Smooth muscle cell of the brain vasculature (primary cell): ENCODE measurements around the gene EAF2.
"Not testable (repeated sequence)": the region's sequence is repeated elsewhere in the genome, so short reads cannot be mapped to it uniquely, and the experiment has no call there.

ENCODE experiments used
- DNase-seq: peaks from one replicate; pipeline ENCODE4 v3.0.0-alpha.2; 2012; ENCODE audit warnings: low read depth, low spot score

The EAF2 gene

GRCh38 chr3:121863247-121863646 is 28.2 kb downstream of the EAF2 start:
- not testable (repeated sequence) for DNase-seq

- no peak for DNase-seq
Measured at GRCh38 chr3:121863801-121864200, 28.8 kb downstream of the EAF2 start.

GRCh38 chr3:121869736-121870135 is 34.7 kb downstream of the EAF2 start:
- DNase-seq: no peak

GRCh38 chr3:121870717-121871116 is 35.7 kb downstream of the EAF2 start:
- DNase-seq: no peak

GRCh38 chr3:121871430-121871829 is 36.4 kb downstream of the EAF2 start:
- DNase-seq: no peak

GRCh38 chr3:121878411-121878810 is 43.4 kb downstream of the EAF2 start:
- DNase-seq: no peak

GRCh38 chr3:121883507-121883906 is 48.5 kb downstream of the EAF2 start:
- no peak for DNase-seq

- DNase-seq: no peak
Measured at GRCh38 chr3:121885386-121885785, 50.4 kb downstream of the EAF2 start.

- no peak for DNase-seq
Measured at GRCh38 chr3:121894301-121894990, 59.4 kb downstream of the EAF2 start, which contains the start of gene SLC15A2. Gene SLC15A2, plus strand, starts transcription at chr3:121894401. Its CDS starts 76 bp downstream, at chr3:121894477.

GRCh38 chr3:121895121-121895520 is 60.1 kb downstream of the EAF2 start:
- no peak for DNase-seq

- DNase-seq: no peak
Measured at GRCh38 chr3:121895736-121896135, 60.7 kb downstream of the EAF2 start.

- no peak for DNase-seq
Measured at GRCh38 chr3:121896823-121897222, 61.8 kb downstream of the EAF2 start.

GRCh38 chr3:121897296-121897695 is 62.3 kb downstream of the EAF2 start:
- DNase-seq: no peak

GRCh38 chr3:121913305-121913990 is 78.4 kb downstream of the EAF2 start:
- no peak for DNase-seq

- no peak for DNase-seq
Measured at GRCh38 chr3:121914081-121914998, 79.3 kb downstream of the EAF2 start.

GRCh38 chr3:121916189-121916588 is 81.2 kb downstream of the EAF2 start:
- DNase-seq: no peak

- no peak for DNase-seq
Measured at GRCh38 chr3:121918779-121919483, 83.9 kb downstream of the EAF2 start.

GRCh38 chr3:121924734-121925133 is 89.7 kb downstream of the EAF2 start:
- no peak for DNase-seq

- DNase-seq: no peak
Measured at GRCh38 chr3:121926380-121926779, 91.4 kb downstream of the EAF2 start.
